OCI-LY7 (cell line): ENCODE results near the gene PC.

Experiments used
- EZH2phosphoT487 ChIP-seq: fragments of 200-600 bp; sonication (generic); IDR thresholded peaks from 2 replicates; pipeline ENCODE4 v1.6.1; 2018; ENCODE audit warnings: low read depth, borderline replicate concordance, mild to moderate bottlenecking, mixed run types, antibody characterized with exemption, low read length, moderate library complexity, mixed read lengths
- TF ChIP-seq, protein P1 (sequence below): fragments of 200-600 bp; sonication (generic); conservative IDR thresholded peaks from 2 replicates; pipeline ENCODE4 v1.5.1; 2014; ENCODE audit warnings: mild to moderate bottlenecking, antibody characterized with exemption, low read length, moderate library complexity, mixed read lengths

DNA sequence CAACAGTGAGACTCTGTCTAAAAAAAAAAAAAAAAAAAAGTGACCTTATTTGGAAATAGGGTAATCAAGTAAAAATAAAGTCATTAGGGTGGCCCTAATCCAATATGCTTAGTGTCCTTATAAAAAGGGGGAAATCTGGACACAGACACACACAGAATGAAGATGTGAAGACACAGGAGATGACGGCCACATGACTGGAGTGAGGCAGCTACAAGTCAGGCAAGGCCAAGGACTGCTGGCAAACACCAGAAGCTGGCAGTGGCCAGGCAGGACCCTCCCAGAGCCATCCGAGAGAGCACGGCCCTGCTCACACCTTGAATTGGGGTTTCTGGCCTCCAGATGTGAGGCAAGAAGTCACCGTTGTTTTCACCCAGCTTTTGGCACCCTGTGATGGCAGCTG, 72.7 kb downstream of the PC start:
- TF ChIP-seq, protein P1, sequence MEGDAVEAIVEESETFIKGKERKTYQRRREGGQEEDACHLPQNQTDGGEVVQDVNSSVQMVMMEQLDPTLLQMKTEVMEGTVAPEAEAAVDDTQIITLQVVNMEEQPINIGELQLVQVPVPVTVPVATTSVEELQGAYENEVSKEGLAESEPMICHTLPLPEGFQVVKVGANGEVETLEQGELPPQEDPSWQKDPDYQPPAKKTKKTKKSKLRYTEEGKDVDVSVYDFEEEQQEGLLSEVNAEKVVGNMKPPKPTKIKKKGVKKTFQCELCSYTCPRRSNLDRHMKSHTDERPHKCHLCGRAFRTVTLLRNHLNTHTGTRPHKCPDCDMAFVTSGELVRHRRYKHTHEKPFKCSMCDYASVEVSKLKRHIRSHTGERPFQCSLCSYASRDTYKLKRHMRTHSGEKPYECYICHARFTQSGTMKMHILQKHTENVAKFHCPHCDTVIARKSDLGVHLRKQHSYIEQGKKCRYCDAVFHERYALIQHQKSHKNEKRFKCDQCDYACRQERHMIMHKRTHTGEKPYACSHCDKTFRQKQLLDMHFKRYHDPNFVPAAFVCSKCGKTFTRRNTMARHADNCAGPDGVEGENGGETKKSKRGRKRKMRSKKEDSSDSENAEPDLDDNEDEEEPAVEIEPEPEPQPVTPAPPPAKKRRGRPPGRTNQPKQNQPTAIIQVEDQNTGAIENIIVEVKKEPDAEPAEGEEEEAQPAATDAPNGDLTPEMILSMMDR = no peak
- no peak for TF ChIP-seq EZH2phosphoT487
